ENCODE results near the gene ANKFY1.
"Not testable (repeated sequence)": the region's sequence is repeated elsewhere in the genome, so short reads cannot be mapped to it uniquely, and the experiment has no call there.

The ANKFY1 gene

DNA sequence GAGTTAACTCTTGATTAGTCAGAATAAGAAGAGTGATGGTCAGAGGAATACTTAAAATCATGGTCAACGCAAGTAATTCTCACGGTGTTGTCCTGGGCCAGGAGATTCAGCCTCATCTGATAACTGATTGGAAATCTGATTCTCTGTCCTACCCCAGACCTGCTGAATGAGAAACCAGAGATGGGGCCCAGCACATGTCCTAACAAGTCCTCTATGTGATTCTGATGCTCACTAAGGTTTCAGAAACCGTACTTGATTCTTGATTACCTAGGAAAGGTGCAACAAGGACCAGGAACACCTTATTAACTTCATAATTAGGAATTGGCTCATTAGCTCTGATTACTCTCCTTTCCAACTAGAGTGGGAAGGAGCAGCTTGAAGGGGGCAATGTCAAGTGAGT is 44.5 kb downstream of the ANKFY1 start:
- DNase-seq (ENCODE audit: low spot score), result no peak

DNA sequence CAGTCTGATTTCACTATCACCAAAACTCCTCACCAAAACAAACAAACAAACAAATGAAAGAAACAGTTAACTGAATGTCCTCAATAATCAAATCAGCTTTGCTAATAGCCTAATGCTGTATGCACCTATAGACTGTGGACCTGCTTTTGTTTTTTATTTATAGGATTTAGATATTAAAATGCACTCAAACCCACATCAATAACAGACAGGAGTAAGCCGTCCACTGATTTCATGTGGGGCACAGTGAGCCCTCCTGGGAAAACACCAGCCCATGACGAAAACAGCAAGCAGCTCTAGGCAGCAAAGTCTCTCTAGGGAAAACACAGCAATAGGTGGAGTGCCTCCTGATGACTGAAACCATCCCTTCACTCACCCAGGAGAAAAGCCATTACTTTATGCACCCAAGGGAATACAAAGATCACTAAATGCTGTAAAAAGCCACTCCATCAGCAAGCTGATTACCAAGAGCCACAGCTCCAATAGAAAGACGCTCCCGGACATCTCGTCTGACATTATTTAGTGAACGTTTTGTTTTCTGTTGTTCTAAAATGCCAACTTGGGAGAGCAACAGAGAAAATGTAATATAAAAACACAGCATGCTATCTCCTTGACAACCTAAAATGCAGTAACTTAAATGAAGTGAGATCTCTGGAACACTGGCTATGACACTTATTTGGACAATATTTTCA is 47.8 kb downstream of the ANKFY1 start:
- no peak for DNase-seq (ENCODE audit: low spot score)

DNA sequence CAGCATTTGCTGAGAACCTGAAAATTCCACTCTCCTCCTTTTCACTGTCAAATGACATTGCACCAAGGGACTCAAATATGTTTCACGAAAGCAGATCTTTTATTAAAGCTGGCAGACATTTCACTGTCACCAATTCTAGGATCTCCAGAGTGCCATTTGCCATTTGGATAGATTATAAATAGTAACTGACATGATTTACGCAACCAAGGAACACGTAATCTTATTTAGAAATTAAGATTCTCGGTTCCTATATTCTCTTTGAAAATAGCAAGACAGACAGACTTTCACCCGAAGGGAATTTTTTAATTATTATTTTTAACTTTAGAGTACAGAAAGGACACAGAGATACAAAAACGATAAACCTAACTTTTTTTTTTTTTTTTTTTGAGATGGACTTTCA is 49.6 kb downstream of the ANKFY1 start:
- no peak for DNase-seq (ENCODE audit: low spot score)

DNA sequence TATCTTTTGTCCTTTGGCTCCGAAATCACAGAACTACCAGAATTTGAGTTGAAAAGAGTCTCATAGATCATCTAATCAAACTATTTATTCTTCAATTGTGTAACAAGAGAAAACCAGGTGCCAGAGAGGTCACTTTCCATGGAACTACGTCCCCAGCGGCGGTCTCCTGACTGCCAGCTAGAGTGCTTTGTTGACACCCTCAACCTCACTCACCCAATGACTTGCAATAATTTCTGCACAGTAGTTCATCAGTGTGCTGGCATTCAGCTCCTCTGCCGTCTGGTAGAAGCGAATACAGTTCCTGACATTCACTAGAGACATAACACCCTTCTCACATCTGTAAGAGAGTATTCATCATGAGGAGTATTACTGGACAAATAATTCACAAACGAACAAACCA is 54.2 kb downstream of the ANKFY1 start:
- peak; percentile 64 for DNase-seq (ENCODE audit: low spot score)

DNA sequence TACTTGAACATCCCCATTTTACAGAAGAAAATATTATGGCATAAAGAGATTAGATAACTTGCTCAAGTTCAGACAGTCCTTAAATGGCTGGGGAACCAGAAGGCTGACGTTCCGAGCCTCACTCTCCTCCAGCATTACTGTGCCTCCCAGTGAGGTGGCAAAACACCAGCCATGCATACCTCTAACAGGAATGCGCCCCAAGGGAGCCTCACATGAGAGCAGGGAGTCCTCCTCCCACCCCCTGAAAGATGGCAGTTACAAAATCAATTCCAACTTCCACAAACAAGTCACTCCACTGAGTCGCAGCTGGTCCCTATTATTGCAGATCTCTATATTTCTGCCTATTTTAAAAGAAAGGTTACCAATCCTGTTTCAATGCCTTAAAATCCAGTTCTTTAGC is 55.5 kb downstream of the ANKFY1 start:
- DNase-seq (ENCODE audit: low spot score), result no peak

DNA sequence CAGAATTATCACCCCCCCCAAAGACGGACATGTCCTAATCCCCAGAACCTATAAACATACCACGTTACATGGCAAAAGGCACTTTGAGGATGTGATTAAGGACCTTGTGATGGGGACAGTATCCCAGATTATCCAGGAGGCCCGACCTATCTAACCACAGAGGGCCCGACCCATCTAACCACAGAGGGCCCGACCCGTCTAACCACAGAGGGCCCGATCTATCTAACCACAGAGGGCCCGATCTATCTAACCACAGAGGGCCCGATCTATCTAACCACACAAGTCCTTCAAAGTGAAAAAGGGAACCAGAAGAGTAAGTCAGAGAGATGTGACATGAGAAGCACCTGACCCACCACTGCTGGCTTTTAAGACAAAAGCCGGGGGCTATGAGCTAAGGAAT is 56.8 kb downstream of the ANKFY1 start:
- DNase-seq (ENCODE audit: low spot score), result no peak

DNA sequence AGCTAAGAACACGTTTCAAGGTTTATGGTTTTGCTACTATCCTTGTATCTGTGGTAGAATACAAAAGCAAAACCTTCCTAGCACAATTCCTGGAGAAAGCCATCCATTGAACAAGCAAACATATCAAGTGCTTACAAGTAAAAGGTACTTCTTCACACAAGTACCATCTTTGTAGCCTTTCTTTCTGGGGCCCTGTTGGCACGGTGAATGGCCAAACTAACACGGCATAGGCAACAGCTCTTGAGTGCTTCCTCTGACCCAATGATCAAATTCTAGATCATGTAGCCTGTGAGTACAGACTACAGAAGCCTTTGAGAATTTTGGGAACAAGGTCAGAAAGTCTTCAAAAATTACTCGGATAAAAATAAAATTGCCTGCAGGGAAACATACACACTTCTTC is 57.9 kb downstream of the ANKFY1 start:
- DNase-seq (ENCODE audit: low spot score), result no peak

DNA sequence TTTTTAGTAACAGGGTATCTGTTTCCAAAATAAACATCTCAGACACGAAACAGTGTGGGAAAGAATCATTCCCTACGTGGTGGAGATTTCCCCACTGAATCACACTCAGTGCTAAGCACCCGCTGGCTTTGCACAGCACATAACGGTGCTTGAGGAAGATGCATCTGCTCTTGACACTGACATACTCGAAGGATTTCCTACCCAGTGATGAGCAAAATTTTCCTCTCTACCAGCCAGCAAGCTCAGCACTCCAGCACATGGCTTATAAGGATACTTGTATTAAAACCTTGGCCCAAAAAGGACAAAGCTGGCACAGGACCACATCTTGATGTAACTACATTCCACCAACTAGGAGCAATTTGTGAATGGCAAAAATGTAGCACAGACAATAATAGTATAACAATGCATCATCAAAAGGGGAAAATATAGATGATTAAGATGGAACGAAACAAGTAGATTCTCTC is 59.0 kb downstream of the ANKFY1 start:
- DNase-seq (ENCODE audit: low spot score), result no peak

DNA sequence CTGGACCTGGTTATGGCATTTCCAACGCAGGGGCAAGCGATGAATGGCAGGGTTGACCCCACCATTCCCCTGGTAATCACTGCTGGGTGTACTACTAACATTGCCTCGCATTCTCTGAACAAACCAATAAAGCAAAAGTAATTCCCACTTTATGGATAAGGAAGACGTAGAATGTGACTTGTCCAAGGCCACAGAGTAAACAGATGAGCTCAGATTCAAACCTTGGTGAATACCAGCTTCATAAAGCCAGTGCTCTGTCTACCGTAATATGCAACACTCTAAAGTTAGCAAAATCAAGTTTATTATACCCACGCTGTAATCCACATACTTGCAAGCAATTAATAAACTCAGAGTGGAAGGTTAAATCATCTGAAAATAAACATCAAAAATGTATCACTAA is 59.6 kb downstream of the ANKFY1 start:
- no peak for DNase-seq (ENCODE audit: low spot score)

DNA sequence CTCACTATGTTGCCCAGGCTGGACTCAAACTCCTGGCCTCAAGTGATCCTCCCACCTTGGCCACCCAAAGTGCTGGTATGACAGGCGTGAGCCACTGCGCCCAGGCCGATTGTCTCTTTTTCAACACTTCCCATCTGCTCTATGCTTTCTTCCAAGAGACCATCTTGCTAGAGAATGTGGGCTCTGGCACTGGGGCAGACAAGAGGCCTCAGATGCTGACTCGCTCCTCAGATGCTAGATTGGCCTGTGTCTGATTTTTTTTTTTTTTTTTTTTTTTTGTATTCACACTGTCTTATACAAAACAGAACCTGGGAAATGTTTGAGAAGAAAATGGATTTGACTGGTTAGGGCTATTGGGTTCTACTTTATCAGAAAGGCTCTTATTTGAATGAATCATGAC is 62.6 kb downstream of the ANKFY1 start:
- DNase-seq (ENCODE audit: low spot score), result no peak

DNA sequence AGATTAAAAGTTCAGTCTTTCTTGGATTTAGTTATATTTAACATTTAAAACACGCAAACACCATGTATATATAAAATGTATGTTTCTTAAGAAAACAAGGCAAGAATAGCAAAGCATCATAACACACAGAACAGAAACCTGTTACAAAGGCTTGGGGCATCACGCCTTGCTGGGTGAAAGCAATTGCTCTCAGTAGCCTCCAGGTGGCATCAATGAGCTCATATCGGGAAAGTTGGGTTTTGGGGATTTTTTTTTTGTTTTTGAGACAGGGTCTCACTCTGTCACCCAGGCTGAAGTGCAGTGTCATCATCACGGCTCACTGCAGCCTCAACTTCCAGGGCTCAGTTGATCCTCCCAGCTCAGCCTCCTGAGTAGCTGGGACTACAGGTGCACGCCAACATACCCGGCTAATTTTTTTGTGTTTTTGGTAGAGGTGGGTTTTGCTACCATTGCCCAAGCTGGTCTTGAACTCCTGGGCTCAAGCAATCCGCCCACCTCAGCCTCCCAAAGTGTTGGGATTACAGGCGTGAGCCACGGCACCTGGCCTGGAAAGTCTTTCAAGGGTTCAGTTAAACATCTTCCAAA is 63.9 kb downstream of the ANKFY1 start:
- peak; percentile 30 for DNase-seq (ENCODE audit: low spot score)

DNA sequence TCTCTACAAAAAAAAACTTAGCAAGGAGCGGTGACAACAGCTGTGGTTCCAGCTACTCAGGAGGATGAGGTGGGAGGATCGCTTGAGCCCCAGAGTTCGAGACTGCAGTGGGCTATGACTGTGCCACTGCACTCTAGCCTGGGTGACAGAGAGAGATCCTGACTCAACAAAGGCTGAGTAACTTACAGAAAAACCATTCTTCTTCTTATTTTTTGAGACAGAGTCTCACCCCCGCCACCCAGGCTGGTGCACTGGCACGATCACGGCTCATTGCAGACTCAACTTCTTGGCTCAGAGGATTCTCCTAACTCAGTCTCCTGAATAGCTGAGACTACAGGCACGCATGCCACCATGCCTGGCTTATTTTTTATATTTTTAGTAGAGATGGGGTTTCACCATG is 64.8 kb downstream of the ANKFY1 start:
- no peak for DNase-seq (ENCODE audit: low spot score)

DNA sequence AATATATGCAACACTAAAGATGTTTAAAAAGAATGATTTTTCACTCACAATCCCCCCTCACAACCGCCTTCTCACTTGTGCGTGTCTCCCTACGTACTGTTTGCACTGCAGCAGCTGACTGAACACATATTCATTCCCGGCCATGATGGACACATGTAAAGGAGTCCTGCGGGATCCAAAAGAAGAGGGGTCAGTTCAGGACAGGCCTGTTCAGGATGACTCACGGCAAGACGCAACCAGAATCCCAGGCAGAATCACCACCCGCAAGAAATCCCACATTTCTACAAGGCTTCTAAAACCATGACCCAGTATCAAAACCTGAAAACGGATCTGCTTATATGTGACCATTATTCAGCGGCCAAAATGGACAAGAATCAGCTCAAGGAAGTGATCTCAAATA is 68.5 kb downstream of the ANKFY1 start:
- no peak for DNase-seq (ENCODE audit: low spot score)

DNA sequence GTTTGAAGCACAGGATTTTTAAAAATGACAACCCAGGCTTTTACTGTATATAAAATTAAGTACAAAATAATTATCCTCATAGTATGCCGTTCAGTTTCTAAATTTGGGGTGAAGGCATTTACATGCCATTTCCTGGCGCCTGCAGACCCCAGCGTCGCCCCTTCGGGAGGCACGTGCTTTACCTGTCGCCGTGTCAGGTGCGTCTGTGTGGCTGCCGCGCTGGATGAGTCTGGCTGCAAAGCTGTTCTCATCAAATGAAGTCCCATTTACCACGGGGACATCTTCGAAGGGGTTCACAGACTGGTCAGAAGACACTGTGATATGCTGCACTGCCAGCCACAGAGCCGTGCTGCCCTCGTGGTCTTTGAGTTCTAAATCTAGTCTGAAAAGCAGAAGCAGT is 69.0 kb downstream of the ANKFY1 start:
- DNase-seq (ENCODE audit: low spot score), result no peak

DNA sequence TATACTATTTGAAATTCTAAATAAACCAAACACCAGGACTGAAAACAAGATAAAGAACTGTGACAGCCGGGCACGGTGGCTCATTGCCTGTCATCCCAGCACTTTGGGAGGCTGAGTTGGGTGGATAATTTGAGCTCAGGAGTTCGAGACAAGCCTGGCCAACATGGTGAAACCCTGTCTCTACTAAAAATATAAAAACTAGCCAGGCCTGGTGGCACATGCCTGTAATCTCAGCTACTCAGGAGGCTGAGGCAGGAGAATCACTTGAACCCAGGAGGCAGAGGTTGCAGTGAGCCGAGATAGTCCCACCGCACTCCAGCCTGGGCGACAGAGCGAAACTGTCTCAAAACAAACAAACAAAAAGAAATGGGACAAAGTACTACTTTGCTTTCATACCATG is 73.0 kb downstream of the ANKFY1 start:
- not testable (repeated sequence) for DNase-seq (ENCODE audit: low spot score)

DNA sequence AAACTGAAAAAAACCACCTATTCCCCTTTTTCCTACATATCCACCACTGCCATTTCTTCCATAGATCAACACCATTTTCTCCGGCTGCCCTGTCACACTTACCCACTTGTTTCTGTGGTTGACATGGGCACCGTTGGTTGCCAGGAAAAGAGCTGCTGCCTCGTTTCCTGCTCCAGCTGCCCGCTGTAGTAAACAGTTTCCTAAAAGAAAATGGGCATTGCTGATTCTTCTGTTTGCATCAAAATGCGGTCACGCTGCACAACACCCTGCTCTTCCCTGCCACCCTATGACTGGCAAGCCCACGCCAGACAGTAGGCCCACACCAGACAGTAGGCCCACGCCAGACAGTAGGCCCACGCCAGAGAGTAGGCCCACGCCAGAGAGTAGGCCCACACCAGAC is 74.5 kb downstream of the ANKFY1 start:
- DNase-seq (ENCODE audit: low spot score), result no peak

DNA sequence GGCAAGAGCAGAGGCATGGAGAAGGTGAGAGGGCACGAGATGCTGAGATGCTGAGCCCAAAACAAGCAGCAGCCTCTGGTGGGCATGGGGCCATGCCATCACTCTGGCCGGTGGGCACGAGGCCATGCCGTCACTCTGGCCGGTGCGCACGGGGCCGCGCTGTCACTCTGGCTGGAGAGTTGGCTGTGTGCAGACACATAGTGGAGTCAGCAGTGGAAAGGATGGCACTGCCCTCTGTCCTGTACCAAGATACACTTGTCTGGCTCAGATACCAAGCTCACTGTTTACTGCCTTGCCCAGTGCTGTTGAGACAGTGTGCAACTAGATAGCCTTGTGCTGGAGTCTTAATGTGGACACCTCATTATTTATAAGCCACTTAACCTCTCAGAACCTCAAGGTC is 75.7 kb downstream of the ANKFY1 start:
- no peak for DNase-seq (ENCODE audit: low spot score)

DNA sequence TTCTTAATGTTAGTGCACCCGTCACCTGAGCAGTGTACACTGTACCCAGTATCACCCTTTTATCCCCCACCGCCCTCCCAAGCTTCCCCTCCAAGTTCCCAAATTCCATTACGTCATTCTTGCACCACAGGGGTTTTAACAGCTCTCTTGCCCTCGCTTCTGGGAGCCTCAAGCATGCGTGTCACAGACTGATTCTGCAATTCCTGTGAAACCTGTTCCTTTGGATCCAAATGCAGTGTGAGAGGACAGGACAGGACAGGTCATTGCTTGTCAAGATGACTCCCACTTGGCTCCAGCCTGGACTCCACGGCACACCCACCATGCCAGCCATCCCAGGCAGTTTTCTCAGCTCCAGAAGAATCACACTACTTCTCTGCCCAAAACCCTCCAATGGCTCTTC is 76.7 kb downstream of the ANKFY1 start:
- no peak for DNase-seq (ENCODE audit: low spot score)

DNA sequence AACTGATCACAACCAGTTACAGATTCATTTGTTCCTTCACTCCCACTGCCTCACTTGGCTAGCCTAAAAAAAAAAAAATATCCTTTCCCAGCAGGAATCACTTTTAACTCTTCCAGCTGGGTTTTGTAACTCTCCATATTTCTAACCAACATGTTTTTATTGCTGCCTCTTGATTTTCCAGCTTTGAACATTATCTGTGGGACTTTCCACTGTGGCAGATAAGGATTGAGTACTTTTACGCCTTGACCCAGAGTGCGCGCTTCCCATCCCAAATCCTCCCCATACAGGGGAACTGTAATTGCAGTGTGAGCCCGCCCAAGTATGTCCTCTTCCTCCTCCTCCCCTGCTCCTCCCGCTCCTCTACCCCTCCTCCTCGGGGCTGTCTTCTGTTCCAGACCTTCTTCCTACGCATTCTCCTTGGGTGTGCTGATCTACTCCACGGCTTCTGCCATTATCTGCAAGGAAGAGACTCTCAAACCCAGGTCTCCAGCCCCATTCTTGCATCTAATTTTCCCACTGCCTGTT is 77.4 kb downstream of the ANKFY1 start:
- DNase-seq (ENCODE audit: low spot score), result no peak

DNA sequence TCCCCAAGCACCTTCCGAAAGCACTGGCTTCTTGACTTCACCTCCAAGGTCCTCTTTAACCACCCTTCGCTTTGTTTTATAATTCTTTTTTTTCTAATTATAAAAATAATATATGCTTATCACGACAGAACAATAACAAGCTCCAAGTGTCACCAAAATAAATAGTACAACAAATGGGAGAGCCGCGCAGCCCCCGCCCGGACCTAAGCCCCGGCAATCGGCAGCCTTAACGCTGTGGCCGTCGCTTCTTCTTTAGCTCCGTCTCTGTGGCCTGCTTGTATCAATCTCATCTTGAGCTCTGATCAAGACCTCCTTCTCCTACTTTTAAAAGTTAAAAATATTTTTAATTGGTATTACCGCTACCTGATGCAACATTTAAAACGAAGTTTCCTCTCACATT is 78.1 kb downstream of the ANKFY1 start:
- DNase-seq (ENCODE audit: low spot score), result no peak

DNA sequence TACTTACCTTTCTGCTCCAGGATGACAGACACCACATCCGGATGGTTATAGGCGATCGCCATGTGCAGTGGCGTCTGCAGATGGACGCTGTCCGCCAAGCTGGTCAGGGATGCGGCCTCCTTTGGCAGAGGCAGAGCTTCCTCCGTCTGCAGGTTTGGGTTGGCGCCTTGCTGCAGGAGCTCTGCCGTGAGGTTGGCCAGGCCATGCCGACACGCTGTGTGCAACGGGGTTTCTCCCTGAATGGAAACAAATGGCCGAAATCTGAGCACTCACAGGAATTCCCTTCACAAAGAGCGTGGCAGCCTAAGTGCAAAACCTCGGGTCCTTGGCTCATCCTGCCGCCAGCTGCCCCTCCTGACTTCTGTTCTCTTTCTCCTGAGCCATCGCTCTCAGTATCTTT is 79.0 kb downstream of the ANKFY1 start:
- DNase-seq (ENCODE audit: low spot score), result no peak

DNA sequence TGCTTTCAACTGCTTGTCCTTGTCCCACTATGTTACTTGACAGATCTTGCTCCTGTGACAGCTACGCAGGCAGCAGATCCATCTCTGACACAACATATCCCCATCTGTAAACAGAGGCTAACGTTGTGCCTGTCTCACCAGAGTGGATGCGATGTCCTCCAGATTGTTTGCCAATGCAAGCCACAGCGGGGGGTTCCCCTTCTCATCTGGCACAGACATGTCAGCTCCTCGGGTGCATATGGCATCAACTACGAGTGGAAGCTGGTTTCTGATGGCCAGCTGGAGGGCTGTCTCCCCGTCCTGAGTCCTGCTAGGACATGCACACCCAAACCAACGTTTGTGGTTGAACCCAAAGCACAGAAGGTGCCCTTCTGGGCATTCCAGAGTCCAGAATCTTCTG is 81.7 kb downstream of the ANKFY1 start:
- DNase-seq (ENCODE audit: low spot score), result no peak

DNA sequence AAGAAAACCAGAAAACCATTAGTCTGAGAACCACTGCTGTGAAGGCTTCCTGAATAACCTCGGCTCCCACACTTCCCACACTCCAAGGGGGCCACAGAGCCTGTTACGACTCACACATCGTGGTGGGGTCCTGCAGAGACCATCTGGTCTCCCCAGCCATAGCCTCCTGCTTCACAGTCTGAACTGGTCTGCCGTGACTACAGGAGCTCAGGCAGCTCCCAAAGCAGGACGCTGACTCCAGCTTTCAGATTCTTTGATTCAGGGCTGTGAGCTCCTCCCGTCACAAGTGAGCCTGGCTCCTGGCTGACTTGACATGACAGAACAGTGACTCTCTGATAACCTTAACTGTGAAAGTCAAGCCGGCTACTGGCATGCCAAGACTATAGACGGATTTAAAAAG is 83.0 kb downstream of the ANKFY1 start:
- no peak for DNase-seq (ENCODE audit: low spot score)

DNA sequence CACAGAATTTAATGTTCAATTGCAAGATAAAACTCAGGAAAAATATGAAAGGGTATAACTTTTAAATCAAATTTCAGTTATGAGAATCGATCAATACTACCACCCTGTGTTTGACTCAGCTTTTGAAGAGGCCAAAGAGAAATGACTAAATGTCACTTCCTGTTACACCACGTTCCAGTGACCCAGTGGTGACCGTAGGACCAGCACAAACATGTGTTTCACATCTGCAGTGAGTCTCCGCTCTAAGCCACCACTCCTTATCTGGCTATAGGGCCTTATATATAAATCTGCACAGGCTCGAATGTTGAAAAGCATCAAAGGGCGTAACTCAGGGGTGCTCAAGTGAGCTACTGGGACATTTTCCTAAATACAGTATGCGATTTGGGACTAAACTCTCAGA is 84.7 kb downstream of the ANKFY1 start:
- no peak for DNase-seq (ENCODE audit: low spot score)
